Thymus (tissue), 11 donors: ENCODE results near the gene TTC36. TPM values are rescaled to one million over a fixed set of nuclear protein-coding genes. Genes with fewer than 3 reads are reported as not detected.

ENCODE experiments used
- DNase-seq, 9 donors: peaks; one replicate each; pipeline ENCODE4 v3.0.0-alpha.2; 2013; ENCODE audit warnings: low spot score in 9 of 9, low read depth in 6 of 9, missing footprints in 1 of 9
- H3K27ac ChIP-seq, 2 donors: one replicate each; pipeline ENCODE4 v1.5.1; 2013; ENCODE audit warnings: control low read depth in 1 of 2, low read depth in 1 of 2, low read length in 1 of 2, mild to moderate bottlenecking in 1 of 2, moderate library complexity in 1 of 2
- H3K27me3 ChIP-seq, 2 donors: one replicate each; pipeline ENCODE4 v1.5.1; 2013; ENCODE audit warnings: low read length in 1 of 2; ENCODE audit not compliant: control insufficient read depth in 2 of 2, insufficient read depth in 1 of 2
- H3K36me3 ChIP-seq, 2 donors: one replicate each; pipeline ENCODE4 v1.5.1; 2013; ENCODE audit warnings: low read length in 1 of 2, mild to moderate bottlenecking in 1 of 2, moderate library complexity in 1 of 2; ENCODE audit not compliant: control insufficient read depth in 2 of 2, insufficient read depth in 2 of 2
- H3K4me1 ChIP-seq, 2 donors: one replicate each; pipeline ENCODE4 v1.5.1; 2013; ENCODE audit warnings: low read length in 2 of 2; ENCODE audit not compliant: control insufficient read depth in 2 of 2, insufficient read depth in 2 of 2
- H3K4me3 ChIP-seq, 2 donors: one replicate each; pipeline ENCODE4 v1.5.1; 2013; ENCODE audit warnings: low read length in 2 of 2, control low read depth in 1 of 2, mild to moderate bottlenecking in 1 of 2
- H3K9me3 ChIP-seq, 2 donors: one replicate each; pipeline ENCODE4 v1.5.1; 2013; ENCODE audit warnings: low read length in 1 of 2, mild to moderate bottlenecking in 1 of 2; ENCODE audit not compliant: control insufficient read depth in 2 of 2, insufficient read depth in 1 of 2
- WGBS: extraction: QIAGEN DNeasy Blood & Tissue Kit; methylation state at CpG from one replicate; pipeline ENCODE4 v1.1.7; 2013; 5-methylcytosine and 5-hydroxymethylcytosine counted together
- polyA plus RNA-seq: library from polyadenylated mRNA; stranded (reverse); fragments of 200-250 nt; gene quantifications from one replicate; pipeline ENCODE4 v1.2.3, GENCODE V29; 2013
- total RNA-seq: library from RNA; stranded (reverse); fragments of 120-200 nt; gene quantifications from one replicate; pipeline ENCODE4 v1.2.4, GENCODE V29; 2013
- donor health status: healthy.

The TTC36 gene
- total and polyA plus RNA-seq, 2 donors, result 0.19 TPM; not detected in 1

DNA sequence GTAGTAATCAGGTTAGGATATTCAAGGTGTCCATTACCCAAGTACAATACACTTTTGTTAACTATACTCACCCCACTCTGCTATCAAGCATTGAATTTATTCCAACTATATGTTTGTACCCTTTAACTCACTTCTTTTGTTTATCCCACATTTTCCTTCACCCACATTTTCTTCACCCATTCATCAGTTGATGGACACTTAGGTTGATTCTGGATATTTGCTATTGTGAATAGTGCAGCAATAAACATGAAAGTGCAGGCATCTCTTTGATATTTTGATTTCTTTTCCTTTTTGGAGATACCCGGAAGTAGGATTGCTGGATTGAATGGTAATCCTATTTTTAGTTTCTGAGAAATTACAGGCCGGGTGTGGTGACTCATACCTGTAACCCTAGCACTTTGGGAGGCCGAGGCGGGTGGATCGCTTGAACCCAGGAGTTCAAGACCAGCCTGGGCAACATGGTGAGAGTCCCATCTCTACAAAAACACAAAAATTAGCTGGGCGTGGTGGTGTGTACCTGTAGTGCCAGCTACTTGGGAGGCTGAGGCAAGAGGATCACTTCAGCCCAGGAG lies 10.2 kb downstream of the TTC36 start:
- Histone ChIP-seq H3K4me1 (no peaks in the 10 kb centered on the region), H3K4me3 (no peak overlapping the region), H3K9me3 (no peaks in the 10 kb centered on the region), H3K27me3 (no peaks in the 10 kb centered on the region), H3K27ac (no peak overlapping the region), H3K36me3 (peaks cover 0 to 3% of the 10 kb centered on the region in 2 donors)
- no peak for DNase-seq
- WGBS, result 97% methylated on average over 6 of the region's 6 CpGs

DNA sequence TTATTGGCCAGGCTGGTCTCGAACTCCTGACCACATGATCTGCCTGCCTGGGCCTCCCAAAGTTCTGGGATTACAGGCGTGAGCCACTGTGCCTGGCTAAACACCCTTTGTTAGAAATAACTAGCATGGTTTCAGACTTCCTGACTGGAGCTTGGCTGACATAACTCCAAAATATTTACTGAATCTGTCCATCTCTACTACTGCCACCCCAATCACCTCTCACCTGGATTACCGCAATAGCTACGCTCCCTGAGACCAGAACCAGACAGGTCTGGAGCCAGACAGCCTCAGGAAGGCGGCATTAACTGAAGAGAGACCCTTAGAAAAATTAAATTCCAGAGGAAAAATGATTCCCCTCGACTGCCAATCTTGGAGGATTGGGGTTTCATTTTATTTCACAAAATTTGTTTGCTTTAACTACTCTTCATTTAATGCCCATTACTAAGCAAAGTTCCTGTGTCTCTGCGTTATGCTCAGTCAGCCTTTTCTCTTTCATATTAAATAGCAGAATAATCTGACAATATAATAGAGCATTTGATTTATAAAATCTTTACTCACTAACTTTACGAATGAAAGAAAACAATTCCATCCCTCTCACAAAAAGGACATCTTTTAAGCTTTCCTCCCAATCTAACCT lies 16.9 kb downstream of the TTC36 start:
- WGBS, result 97% methylated on average over 8 of the region's 8 CpGs
- H3K4me3 ChIP-seq, result no peak overlapping the region
- no peaks in the 10 kb centered on the region for H3K9me3 ChIP-seq
- peaks cover 6 to 15% of the 10 kb centered on the region in 2 donors for H3K36me3 ChIP-seq
- H3K27ac ChIP-seq, result no peak overlapping the region
- no peaks in the 10 kb centered on the region for H3K27me3 ChIP-seq
- H3K4me1 ChIP-seq, result no peaks in the 10 kb centered on the region
- DNase-seq, result no peak

DNA sequence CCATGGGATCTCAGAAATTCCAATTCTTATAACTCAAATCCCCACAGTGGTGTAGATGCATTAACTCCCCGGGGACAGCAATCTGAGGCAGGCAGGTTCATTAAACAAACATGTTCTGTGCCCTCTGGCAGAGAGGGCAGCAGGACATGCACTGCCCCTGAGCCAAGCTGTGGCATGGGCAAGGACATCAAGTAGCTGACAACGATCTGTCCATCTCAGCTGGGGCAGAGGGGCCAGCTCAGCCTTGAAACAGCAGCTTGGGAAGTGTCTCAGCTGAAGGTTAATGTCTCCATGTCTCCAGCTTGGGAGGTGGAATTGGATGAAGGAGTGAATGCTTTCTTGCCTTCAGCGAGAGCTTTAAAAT lies 17.4 kb downstream of the TTC36 start:
- 97% methylated on average over 3 of the region's 3 CpGs for WGBS
- Histone ChIP-seq H3K27ac (no peak overlapping the region), H3K36me3 (peaks cover 6 to 15% of the 10 kb centered on the region in 2 donors), H3K4me3 (no peak overlapping the region), H3K4me1 (no peaks in the 10 kb centered on the region), H3K9me3 (no peaks in the 10 kb centered on the region), H3K27me3 (no peaks in the 10 kb centered on the region)
- no peak for DNase-seq

DNA sequence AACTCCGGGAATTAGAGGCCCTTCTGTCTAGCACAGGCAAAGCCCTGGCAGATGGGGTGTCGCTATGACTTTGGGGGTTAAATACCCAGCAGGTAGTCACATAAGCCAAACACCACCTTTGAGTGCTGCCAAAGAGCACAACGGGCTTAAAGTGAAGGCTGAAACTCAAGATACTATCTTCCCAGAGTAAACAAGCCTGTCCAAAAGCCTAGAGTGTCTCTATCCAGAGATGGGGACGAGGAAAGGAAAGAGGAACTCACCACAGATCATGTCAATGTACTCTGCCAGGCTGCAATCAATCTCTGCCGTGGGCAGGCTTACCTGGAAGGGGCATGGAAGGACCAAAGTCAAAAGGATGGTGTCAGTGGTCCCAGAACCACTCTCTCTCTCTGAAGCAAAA lies 18.3 kb downstream of the TTC36 start:
- DNase-seq, result no peak
- no peak overlapping the region for H3K27ac ChIP-seq
- H3K4me3 ChIP-seq, result no peak overlapping the region
- H3K4me1 ChIP-seq, result no peaks in the 10 kb centered on the region
- H3K9me3 ChIP-seq, result no peaks in the 10 kb centered on the region
- 95% methylated on average over 5 of the region's 5 CpGs for WGBS
- peaks cover 8 to 15% of the 10 kb centered on the region in 2 donors for H3K36me3 ChIP-seq
- H3K27me3 ChIP-seq, result no peaks in the 10 kb centered on the region

DNA sequence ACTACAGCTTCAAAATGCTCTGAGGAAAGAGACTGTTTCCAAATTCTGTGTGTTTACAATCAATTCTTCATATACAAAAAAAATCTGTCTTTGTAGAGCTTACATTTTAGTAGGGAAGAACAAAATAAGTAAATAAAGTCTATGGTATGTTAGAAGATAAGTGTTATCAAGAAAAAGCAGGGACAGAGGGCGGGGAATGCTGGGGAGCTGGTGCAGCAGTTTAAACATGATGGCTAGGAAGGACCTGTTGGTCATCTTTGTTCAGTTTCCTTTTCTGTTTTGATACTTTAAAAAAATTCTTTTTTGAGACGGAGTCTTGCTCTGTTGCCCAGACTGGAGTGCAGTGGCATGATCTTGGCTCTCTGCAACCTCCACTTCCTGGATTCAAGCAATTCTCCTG lies 19.9 kb downstream of the TTC36 start:
- Histone ChIP-seq H3K27ac (no peak overlapping the region), H3K4me1 (no peaks in the 10 kb centered on the region), H3K9me3 (no peaks in the 10 kb centered on the region), H3K4me3 (no peak overlapping the region), H3K36me3 (peaks cover 16 to 21% of the 10 kb centered on the region in 2 donors), H3K27me3 (no peaks in the 10 kb centered on the region)
- 98% methylated on average over 2 of the region's 2 CpGs for WGBS
- DNase-seq, result no peak

DNA sequence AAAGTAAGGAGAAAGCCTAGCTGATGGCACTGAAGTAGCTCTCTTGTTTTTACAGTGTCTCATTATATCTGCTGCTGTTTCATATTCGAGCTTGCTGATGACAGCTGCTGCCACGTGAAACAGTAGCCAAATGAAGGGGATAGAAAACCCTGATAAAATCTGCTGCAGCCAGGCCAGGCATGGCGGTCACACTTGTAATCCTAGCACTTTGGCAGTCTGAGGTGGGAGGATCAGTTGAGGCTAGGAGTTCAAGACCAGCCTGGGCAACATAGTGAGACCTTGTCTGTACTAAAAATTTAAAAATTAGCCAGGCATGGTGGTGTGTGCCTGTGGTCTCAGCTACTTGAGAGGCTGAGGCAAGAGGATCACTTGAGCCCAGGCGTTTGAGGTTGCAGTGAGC lies 25.1 kb downstream of the TTC36 start:
- no peaks in the 10 kb centered on the region for H3K9me3 ChIP-seq
- no peak overlapping the region for H3K4me3 ChIP-seq
- no peak overlapping the region for H3K27ac ChIP-seq
- no peak for DNase-seq
- H3K27me3 ChIP-seq, result no peaks in the 10 kb centered on the region
- no peaks in the 10 kb centered on the region for H3K4me1 ChIP-seq
- peaks cover 30 to 34% of the 10 kb centered on the region in 2 donors for H3K36me3 ChIP-seq
- 95% methylated on average over 4 of the region's 4 CpGs for WGBS

DNA sequence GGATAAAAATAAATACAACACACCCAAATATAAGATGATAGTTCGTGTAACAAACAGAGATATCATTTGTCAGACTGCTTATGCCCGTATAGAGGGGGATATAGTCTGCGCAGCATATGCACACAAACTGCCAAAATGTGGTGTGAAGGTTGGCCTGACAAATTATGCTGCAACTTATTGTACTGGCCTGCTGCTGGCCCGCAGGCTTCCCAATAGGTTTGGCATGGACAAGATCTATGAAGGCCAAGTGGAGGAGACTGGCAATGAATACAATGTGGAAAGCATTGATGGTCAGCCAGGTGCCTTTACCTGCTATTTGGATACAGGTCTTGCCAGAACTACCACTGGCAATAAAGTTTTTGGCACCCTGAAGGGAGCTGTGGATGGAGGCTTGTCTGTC lies 33.5 kb downstream of the TTC36 start:
- H3K36me3 ChIP-seq, result peaks cover 9 to 10% of the 10 kb centered on the region in 2 donors
- 97% methylated on average over 4 of the region's 4 CpGs for WGBS
- no peaks in the 10 kb centered on the region for H3K27me3 ChIP-seq
- H3K4me3 ChIP-seq, result no peak overlapping the region
- no peak for DNase-seq
- peaks cover 0 to 7% of the 10 kb centered on the region in 2 donors for H3K4me1 ChIP-seq
- H3K9me3 ChIP-seq, result no peaks in the 10 kb centered on the region
- H3K27ac ChIP-seq, result no peak overlapping the region

DNA sequence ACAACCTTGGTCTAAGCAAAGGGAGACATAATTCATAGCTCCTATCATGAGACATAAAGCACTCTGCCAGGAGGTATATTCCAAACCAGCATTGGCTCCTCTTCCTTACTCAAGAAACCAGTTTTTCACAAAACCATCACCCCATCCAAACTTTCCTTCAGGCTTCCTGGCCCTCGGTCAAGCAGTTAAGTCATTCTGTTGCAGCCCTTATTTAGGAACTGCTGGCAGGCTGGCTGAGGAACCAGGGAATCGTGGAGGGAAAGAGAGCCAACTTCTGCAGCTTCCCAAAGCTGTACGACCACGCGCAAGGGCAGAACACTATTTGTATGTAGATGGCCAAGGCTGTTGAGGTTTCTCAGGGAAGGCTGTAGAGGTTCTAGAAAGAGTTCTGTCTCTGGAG lies 37.8 kb downstream of the TTC36 start:
- Histone ChIP-seq H3K9me3 (no peaks in the 10 kb centered on the region), H3K27ac (no peak overlapping the region), H3K36me3 (peaks cover 0 to 2% of the 10 kb centered on the region in 2 donors), H3K27me3 (no peaks in the 10 kb centered on the region), H3K4me1 (peaks cover 0 to 7% of the 10 kb centered on the region in 2 donors), H3K4me3 (peak overlapping the region; percentile 66 to 79)
- 70% methylated on average over 5 of the region's 5 CpGs for WGBS
- no peak for DNase-seq

DNA sequence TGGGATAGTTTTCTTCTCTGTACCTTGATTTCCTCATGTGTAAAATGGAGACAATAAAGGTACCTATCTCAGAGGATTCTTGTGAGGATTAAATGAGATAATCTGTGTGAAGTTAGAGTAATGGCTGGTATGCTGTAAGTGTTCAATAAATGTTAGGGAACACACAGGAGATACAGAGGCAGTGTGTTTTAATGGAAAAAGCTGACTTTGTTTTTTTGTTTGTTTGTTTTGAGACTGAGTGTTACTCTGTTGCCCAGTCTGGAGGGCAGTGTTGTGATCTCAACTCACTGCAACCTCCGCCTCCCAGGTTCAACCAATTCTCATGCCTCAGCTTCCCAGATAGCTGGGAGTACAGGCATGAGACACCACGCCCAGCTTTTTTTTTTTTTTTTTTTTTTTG lies 42.4 kb downstream of the TTC36 start:
- WGBS, result 96% methylated on average over 2 of the region's 2 CpGs
- Histone ChIP-seq H3K4me3 (no peak overlapping the region), H3K9me3 (no peaks in the 10 kb centered on the region), H3K27ac (no peak overlapping the region), H3K36me3 (no peaks in the 10 kb centered on the region), H3K27me3 (no peaks in the 10 kb centered on the region), H3K4me1 (peaks cover 2 to 17% of the 10 kb centered on the region in 2 donors)
- no peak for DNase-seq
